Muscle layer of duodenum (tissue), 2 donors: ENCODE data around the gene GPR137B.

ENCODE experiments used
- H3K27ac ChIP-seq: one replicate; pipeline ENCODE4 v1.7.0; 2013; ENCODE audit warnings: mild to moderate bottlenecking, low read length
- H3K27me3 ChIP-seq: one replicate; pipeline ENCODE4 v1.7.0; 2013; ENCODE audit warnings: low read depth, mild to moderate bottlenecking, control low read depth, low read length
- H3K36me3 ChIP-seq, 2 donors: one replicate each; pipeline ENCODE4 v1.7.0; 2013; ENCODE audit warnings: low read length in 2 of 2, control low read depth in 1 of 2, mild to moderate bottlenecking in 1 of 2; ENCODE audit not compliant: insufficient read depth in 2 of 2, control insufficient read depth in 1 of 2
- H3K4me1 ChIP-seq, 2 donors: one replicate each; pipeline ENCODE4 v1.7.0; 2013; ENCODE audit warnings: low read length in 2 of 2, mild to moderate bottlenecking in 2 of 2, control low read depth in 1 of 2, moderate library complexity in 1 of 2; ENCODE audit not compliant: insufficient read depth in 2 of 2, control insufficient read depth in 1 of 2
- H3K4me3 ChIP-seq, 2 donors: one replicate each; pipeline ENCODE4 v1.7.0; 2013; ENCODE audit warnings: low read length in 2 of 2, low read depth in 1 of 2, mild to moderate bottlenecking in 1 of 2
- H3K9me3 ChIP-seq, 2 donors: one replicate each; pipeline ENCODE4 v1.7.0; 2013; ENCODE audit warnings: low read length in 2 of 2, control low read depth in 1 of 2, mild to moderate bottlenecking in 1 of 2; ENCODE audit not compliant: control insufficient read depth in 1 of 2
- donor health status: healthy.

The GPR137B gene

DNA sequence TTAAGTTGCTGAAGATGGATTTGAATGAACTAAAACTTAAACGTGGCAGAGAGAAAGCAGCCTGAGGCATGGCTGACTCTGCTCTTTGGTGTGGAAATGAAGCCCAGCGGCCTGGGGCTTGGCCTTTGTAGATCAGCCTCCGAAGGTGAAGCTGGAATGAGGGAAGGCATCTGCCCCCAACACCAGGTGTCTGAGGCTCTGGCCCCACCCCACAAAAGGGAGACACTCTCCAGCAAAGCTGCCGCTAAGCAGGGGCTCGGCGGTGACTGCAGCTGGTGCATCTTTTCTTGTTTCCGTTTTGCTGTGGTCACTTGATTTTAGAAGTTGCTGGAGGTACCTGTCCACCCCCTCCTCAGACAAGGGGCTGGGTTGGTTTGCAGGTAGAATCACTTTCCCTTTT lies 39.3 kb upstream of the GPR137B start:
- H3K9me3 ChIP-seq = no peaks in the 10 kb centered on the region
- H3K4me1 ChIP-seq = no peaks in the 10 kb centered on the region
- no peak overlapping the region for H3K27ac ChIP-seq
- no peaks in the 10 kb centered on the region for H3K27me3 ChIP-seq
- H3K36me3 ChIP-seq = no peaks in the 10 kb centered on the region
- H3K4me3 ChIP-seq = no peak overlapping the region

DNA sequence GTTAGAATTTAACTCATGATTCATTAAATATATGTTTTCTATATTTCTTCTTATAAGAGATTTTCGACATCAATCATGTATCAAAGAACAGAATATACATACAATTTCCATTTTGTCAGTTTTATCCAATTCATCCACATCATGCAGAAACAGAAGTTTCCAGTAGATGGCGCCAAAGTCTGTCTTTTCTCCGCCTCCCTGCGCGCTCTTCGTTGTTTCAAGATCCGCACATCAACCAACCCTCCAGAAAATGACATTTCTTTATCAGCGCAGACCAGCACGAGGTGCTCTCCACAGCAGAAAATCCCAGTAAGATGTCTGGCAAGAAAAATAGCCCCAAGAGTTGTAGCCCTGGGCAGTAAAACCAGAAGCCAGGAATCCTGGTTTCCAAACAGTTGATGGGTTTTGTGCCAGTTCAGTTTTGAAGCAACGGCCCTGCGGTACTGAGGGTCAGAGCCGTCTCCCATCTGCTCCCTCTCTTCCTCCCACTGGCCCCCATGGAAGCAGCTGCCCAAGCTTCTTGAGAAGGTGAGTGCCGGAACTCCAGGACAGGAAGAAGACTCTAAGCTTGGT lies 38.6 kb upstream of the GPR137B start:
- no peaks in the 10 kb centered on the region for H3K36me3 ChIP-seq
- H3K4me3 ChIP-seq = no peak overlapping the region
- H3K9me3 ChIP-seq = no peaks in the 10 kb centered on the region
- no peaks in the 10 kb centered on the region for H3K27me3 ChIP-seq
- H3K27ac ChIP-seq = no peak overlapping the region
- H3K4me1 ChIP-seq = no peaks in the 10 kb centered on the region

DNA sequence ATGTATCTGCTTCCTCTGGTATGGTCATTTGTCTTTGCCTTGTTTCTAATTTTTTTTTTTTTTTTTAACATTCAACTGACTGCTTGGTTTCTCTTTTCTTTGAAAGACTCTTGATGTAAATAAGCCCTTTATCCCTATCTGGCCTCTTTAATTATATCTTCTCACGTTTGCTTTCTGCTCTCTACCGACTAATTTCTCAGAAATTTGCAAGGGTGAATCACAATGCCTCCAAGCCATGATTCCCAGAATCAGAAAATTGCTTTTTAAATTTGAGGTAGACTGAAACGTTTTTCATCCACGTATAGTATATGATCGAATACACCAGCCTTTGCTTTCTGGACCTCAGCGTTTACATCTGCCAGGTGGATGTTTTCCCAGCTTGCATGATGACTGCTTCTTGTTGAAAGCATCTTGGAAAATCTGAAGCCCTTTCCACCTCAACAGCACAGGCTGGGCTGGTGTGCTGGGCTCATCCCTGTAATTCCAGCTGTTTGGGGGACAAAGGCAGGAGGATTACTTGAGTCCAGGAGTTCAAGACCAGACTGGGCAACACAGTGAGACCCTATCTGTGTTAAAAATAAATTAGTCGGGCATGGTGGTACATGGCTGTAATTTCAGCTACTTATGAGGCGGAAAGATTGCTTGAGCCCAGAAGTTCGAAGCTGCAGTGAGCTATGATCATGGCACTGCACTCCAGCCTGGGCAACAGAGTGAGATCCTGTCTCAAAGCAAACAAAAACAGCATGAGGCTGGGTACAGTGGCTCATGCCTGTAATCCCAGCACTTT lies 35.0 kb upstream of the GPR137B start:
- no peaks in the 10 kb centered on the region for H3K4me1 ChIP-seq
- no peaks in the 10 kb centered on the region for H3K9me3 ChIP-seq
- H3K36me3 ChIP-seq = no peaks in the 10 kb centered on the region
- no peak overlapping the region for H3K4me3 ChIP-seq
- no peaks in the 10 kb centered on the region for H3K27me3 ChIP-seq
- H3K27ac ChIP-seq = no peak overlapping the region

DNA sequence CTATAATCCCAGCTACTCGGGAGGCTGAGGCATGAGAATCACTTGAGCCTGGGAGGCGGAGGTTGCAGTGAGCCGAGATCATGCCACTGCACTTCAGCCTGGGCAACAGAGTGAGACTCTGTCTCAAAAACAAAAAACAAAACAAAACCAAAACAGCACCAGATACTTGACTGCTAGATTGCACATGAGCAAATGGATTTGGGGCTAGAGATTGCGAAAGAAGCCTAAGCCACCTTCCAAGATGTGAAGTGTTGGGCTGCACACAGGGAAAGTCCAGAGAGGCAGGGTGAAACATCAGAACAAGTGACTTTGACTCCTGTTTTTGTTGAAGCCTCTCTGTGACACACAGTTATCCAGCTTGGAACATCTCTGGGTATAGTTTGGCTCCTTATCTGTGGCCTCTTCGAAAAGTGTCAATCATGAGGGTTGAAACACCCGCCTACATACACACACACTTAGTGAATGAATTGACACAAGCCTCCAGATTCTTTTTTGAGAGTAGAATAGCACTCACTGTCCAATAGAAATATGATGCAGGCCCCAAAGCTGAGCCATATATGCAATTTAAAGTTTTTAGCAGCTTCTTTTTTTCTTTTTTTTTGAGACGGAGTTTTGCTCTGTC lies 34.2 kb upstream of the GPR137B start:
- Histone ChIP-seq H3K9me3 (no peaks in the 10 kb centered on the region), H3K4me3 (no peak overlapping the region), H3K27me3 (no peaks in the 10 kb centered on the region), H3K27ac (no peak overlapping the region), H3K4me1 (no peaks in the 10 kb centered on the region), H3K36me3 (no peaks in the 10 kb centered on the region)

DNA sequence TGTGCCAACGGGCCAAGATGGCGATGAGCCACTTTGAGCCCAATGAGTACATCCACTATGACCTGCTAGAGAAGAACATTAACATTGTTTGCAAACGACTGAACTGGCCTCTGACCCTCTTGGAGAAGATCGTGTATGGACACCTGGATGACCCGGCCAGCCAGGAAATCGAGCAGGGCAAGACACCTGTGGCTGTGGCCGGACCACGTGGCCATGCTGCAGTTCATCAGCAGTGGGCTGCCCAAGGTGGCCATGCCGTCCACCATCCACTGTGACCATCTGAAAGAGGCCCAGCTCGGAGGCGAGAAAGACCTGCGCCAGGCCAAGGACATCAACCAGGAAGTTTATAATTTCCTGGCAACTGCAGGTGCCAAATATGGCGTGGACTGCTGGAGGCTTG lies 32.2 kb upstream of the GPR137B start:
- H3K27me3 ChIP-seq = no peaks in the 10 kb centered on the region
- no peaks in the 10 kb centered on the region for H3K36me3 ChIP-seq
- no peaks in the 10 kb centered on the region for H3K9me3 ChIP-seq
- H3K4me1 ChIP-seq = no peaks in the 10 kb centered on the region
- H3K27ac ChIP-seq = no peak overlapping the region
- H3K4me3 ChIP-seq = no peak overlapping the region

DNA sequence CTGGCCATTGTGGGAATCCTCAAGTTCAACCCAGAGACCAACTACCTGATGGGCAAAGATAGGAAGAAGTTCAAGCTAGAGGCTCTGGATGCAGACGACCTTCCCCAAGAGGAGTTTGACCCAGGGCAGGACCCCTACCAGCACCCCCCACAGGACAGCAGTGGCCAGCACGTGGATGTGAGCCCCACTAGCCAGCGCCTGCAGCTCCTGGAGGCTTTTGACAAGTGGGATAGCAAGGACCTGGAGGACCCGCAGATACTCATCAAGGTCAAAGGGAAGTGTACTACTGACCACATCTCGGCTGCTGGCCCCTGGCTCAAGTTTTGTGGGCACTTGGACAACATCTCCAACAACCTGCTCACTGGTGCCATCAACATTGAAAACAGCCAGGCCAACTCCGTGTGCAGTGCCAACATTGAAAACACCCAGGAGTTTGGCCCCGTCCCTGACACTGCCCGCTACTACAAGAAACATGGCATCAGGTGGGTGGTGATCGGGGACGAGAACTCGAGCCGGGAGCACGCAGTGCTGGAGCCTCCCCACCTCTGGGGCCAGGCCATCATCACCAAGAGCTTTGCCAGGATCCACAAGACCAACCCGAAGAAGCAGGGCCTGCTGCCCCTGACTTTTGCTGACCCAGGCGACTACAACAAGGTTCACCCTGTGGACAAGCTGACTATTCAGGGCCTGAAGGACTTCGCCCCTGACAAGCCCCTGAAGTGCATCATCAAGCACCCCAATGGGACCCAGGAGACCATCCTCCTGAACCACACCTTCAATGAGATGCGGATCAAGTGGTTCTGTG lies 30.6 kb upstream of the GPR137B start:
- Histone ChIP-seq H3K27me3 (no peaks in the 10 kb centered on the region), H3K36me3 (no peaks in the 10 kb centered on the region), H3K4me1 (no peaks in the 10 kb centered on the region), H3K4me3 (no peak overlapping the region), H3K27ac (no peak overlapping the region), H3K9me3 (no peaks in the 10 kb centered on the region)

DNA sequence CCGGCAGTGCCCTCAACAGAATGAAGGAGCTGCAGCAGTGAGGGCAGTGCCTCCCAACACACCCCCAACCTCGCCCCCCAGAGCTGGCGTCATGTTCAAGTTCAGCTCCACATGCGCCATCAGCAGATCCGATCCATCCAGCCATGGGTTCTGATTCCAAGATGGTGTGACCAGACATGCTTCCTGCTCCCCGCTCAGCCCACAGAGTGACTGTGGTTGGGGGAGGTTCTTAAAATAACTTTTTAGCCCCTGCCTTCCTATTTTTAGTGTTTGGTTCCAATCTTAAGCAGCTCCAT lies 30.1 kb upstream of the GPR137B start:
- Histone ChIP-seq H3K36me3 (no peaks in the 10 kb centered on the region), H3K4me3 (no peak overlapping the region), H3K27ac (no peak overlapping the region), H3K9me3 (no peaks in the 10 kb centered on the region), H3K27me3 (no peaks in the 10 kb centered on the region), H3K4me1 (no peaks in the 10 kb centered on the region)

DNA sequence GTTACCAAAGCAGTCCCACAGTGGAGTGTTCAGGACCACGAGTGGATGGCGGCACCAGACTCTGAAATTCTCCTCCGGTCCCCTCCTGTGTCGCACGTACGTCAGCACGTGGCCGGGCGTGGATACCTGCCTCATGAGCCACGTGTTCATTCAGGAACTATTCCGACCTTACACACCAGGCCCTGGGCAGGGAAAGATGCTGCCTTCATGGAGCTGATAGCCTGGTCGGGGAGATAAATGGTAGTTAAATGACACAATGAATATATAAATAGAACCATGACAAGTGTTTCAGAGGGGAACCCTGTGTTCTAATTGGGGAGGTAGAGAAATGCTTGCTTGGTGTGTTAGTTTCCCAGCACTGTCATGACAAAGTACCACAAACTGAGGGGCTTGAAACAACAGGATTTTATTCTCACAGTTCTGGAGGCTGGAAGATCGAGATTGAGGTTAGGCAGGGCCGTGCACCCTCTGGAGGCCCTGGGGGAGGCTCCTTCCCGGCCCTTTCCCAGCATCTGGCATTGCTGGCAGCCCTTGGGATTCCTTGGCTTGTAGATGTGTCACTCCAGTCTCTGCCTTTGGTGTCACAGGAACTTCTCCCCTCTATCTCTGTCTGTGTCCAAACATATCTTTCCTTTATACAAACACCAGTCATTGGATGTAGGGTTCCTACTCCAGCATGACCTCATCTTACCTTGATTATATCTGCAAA lies 28.9 kb upstream of the GPR137B start:
- Histone ChIP-seq H3K27ac (no peak overlapping the region), H3K36me3 (no peaks in the 10 kb centered on the region), H3K4me1 (no peaks in the 10 kb centered on the region), H3K9me3 (no peaks in the 10 kb centered on the region), H3K27me3 (no peaks in the 10 kb centered on the region), H3K4me3 (no peak overlapping the region)

DNA sequence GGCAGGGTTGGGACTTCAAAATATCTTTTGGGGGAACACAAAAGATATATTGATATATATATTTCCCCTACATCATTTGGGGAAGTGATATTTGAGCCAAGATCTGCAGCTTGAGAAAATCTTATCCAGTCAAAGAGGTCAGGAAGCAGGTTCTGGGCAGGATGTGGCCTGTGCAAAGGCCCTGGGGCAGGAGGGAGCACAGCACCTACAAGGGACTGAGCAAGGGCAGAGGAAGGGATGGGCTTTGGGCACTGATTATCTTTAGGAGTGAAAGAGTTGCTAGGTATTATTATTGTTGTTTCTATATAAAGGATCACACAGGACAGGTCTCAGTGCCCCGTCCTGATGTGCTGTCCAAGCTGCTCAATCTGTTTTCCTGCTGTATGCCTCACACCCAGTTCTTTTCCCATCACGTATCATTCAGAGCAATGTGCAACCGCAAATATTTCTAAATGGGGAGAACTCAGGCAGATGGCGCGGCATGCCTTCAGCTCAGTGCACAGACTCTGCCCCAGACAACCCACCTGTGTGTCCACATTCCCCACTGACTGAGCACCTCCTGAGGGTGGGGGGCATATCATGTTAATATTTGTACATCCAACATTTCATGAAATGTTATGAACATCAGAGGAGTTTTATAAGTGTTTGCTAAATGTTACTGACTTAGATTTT lies 28.1 kb upstream of the GPR137B start:
- Histone ChIP-seq H3K27me3 (no peaks in the 10 kb centered on the region), H3K36me3 (no peaks in the 10 kb centered on the region), H3K9me3 (no peaks in the 10 kb centered on the region), H3K4me1 (no peaks in the 10 kb centered on the region), H3K4me3 (no peak overlapping the region), H3K27ac (no peak overlapping the region)

DNA sequence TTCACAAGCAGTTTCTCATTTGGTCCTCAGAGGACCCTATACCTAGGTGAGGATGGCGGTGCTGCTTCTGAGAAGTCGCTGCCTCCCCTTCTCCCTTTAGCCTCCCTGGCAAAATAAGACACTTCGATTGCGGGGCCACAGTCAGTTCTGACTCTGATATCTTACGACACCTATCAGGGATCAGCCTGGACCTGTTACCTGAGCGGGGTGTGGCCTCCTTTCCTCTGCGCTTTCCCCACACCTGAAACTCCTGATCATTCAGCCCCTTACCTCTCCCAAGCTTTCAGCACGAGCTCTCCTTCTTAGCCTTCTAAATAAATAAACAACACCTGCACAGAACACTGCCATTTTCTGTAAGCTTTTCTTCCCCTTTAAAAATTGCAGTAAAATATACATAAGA lies 24.6 kb upstream of the GPR137B start:
- Histone ChIP-seq H3K9me3 (no peaks in the 10 kb centered on the region), H3K4me3 (no peak overlapping the region), H3K36me3 (no peaks in the 10 kb centered on the region), H3K27ac (no peak overlapping the region), H3K4me1 (no peaks in the 10 kb centered on the region), H3K27me3 (no peaks in the 10 kb centered on the region)
